ENCODE measurements around the gene RHEBL1. TPM values are rescaled to one million over a fixed set of nuclear protein-coding genes. Genes with fewer than 3 reads are reported as not detected.

The RHEBL1 gene
- total RNA-seq, 1 experiment from 2014 or later: 9.0 TPM

DNA sequence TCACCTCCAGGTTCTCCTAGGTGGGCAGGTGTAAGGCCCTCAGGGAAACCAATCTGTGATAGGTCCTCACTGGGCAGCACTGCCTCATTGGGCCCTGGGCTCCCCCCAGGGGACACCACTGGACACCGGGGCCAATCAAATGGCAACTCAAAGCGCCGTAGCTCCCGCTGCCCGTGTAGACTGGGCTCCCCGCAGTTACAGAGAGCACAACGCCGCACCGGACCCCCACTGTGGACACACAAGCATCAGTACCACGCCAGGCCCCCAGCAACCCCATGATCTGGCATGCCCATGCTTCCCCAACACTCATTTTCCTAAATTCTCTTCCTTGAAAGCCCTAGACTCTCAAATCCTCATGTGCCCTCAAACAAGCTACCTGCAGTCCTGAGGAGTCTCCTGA, 15.3 kb downstream of the RHEBL1 start:
- ChIA-PET POLR2A (interaction anchor here (0.7 to 1.4 kb wide), 2 partner anchors 11 to 76 kb away, joined by 3 read pairs; partner anchors contain the start of gene TUBA1B), CTCF (no interaction called here)
- Mint-ChIP-seq H3K27me3 (ENCODE audit: low read depth) (no peaks in the 10 kb centered on the region), H3K4me3 (no peak overlapping the region), H3K9me3 (no peaks in the 10 kb centered on the region), H3K27ac (no peak overlapping the region), H3K4me1 (peaks cover 37% of the 10 kb centered on the region), H3K36me3 (peaks cover 58% of the 10 kb centered on the region)
- no peak for DNase-seq (ENCODE audit: low spot score)
- TF ChIP-seq, protein P1, sequence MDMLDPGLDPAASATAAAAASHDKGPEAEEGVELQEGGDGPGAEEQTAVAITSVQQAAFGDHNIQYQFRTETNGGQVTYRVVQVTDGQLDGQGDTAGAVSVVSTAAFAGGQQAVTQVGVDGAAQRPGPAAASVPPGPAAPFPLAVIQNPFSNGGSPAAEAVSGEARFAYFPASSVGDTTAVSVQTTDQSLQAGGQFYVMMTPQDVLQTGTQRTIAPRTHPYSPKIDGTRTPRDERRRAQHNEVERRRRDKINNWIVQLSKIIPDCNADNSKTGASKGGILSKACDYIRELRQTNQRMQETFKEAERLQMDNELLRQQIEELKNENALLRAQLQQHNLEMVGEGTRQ (CRISPR knock-in tag; IDR thresholded peaks at IDR 0.05): no peak
- TF ChIP-seq, protein P2, sequence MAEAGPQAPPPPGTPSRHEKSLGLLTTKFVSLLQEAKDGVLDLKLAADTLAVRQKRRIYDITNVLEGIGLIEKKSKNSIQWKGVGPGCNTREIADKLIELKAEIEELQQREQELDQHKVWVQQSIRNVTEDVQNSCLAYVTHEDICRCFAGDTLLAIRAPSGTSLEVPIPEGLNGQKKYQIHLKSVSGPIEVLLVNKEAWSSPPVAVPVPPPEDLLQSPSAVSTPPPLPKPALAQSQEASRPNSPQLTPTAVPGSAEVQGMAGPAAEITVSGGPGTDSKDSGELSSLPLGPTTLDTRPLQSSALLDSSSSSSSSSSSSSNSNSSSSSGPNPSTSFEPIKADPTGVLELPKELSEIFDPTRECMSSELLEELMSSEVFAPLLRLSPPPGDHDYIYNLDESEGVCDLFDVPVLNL (CRISPR knock-in tag; IDR thresholded peaks at IDR 0.05; ENCODE audit: borderline replicate concordance, low read depth): no peak
- TF ChIP-seq MXD4 (CRISPR knock-in tag; IDR thresholded peaks at IDR 0.05; ENCODE audit: borderline replicate concordance) (no peak), KAT7 (CRISPR knock-in tag; IDR thresholded peaks at IDR 0.05; ENCODE audit: borderline replicate concordance) (no peak), FOXK1 (CRISPR knock-in tag; IDR thresholded peaks at IDR 0.05) (no peak), RELA (CRISPR knock-in tag; IDR thresholded peaks at IDR 0.05; ENCODE audit: borderline replicate concordance) (no peak), ZNF416 (CRISPR knock-in tag; IDR thresholded peaks at IDR 0.05) (no peak), TCF7 (CRISPR knock-in tag; IDR thresholded peaks at IDR 0.05; ENCODE audit: low read depth) (no peak), ZNF263 (CRISPR knock-in tag; IDR thresholded peaks at IDR 0.05; ENCODE audit: low read depth) (no peak), GTF2I (CRISPR knock-in tag; conservative IDR thresholded peaks at IDR 0.05) (no peak)
- TF ChIP-seq, protein P3, sequence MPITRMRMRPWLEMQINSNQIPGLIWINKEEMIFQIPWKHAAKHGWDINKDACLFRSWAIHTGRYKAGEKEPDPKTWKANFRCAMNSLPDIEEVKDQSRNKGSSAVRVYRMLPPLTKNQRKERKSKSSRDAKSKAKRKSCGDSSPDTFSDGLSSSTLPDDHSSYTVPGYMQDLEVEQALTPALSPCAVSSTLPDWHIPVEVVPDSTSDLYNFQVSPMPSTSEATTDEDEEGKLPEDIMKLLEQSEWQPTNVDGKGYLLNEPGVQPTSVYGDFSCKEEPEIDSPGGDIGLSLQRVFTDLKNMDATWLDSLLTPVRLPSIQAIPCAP (CRISPR knock-in tag; IDR thresholded peaks at IDR 0.05): no peak
- TF ChIP-seq, protein P4, sequence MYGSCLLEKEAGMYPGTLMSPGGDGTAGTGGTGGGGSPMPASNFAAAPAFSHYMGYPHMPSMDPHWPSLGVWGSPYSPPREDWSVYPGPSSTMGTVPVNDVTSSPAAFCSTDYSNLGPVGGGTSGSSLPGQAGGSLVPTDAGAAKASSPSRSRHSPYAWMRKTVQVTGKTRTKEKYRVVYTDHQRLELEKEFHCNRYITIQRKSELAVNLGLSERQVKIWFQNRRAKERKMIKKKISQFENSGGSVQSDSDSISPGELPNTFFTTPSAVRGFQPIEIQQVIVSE (CRISPR knock-in tag; IDR thresholded peaks at IDR 0.05; ENCODE audit: borderline replicate concordance): no peak
- TF ChIP-seq, protein P5, sequence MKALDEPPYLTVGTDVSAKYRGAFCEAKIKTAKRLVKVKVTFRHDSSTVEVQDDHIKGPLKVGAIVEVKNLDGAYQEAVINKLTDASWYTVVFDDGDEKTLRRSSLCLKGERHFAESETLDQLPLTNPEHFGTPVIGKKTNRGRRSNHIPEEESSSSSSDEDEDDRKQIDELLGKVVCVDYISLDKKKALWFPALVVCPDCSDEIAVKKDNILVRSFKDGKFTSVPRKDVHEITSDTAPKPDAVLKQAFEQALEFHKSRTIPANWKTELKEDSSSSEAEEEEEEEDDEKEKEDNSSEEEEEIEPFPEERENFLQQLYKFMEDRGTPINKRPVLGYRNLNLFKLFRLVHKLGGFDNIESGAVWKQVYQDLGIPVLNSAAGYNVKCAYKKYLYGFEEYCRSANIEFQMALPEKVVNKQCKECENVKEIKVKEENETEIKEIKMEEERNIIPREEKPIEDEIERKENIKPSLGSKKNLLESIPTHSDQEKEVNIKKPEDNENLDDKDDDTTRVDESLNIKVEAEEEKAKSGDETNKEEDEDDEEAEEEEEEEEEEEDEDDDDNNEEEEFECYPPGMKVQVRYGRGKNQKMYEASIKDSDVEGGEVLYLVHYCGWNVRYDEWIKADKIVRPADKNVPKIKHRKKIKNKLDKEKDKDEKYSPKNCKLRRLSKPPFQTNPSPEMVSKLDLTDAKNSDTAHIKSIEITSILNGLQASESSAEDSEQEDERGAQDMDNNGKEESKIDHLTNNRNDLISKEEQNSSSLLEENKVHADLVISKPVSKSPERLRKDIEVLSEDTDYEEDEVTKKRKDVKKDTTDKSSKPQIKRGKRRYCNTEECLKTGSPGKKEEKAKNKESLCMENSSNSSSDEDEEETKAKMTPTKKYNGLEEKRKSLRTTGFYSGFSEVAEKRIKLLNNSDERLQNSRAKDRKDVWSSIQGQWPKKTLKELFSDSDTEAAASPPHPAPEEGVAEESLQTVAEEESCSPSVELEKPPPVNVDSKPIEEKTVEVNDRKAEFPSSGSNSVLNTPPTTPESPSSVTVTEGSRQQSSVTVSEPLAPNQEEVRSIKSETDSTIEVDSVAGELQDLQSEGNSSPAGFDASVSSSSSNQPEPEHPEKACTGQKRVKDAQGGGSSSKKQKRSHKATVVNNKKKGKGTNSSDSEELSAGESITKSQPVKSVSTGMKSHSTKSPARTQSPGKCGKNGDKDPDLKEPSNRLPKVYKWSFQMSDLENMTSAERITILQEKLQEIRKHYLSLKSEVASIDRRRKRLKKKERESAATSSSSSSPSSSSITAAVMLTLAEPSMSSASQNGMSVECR (CRISPR knock-in tag; IDR thresholded peaks at IDR 0.05; ENCODE audit: borderline replicate concordance): no peak
- TF ChIP-seq, protein P6, sequence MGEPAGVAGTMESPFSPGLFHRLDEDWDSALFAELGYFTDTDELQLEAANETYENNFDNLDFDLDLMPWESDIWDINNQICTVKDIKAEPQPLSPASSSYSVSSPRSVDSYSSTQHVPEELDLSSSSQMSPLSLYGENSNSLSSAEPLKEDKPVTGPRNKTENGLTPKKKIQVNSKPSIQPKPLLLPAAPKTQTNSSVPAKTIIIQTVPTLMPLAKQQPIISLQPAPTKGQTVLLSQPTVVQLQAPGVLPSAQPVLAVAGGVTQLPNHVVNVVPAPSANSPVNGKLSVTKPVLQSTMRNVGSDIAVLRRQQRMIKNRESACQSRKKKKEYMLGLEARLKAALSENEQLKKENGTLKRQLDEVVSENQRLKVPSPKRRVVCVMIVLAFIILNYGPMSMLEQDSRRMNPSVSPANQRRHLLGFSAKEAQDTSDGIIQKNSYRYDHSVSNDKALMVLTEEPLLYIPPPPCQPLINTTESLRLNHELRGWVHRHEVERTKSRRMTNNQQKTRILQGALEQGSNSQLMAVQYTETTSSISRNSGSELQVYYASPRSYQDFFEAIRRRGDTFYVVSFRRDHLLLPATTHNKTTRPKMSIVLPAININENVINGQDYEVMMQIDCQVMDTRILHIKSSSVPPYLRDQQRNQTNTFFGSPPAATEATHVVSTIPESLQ (CRISPR knock-in tag; IDR thresholded peaks at IDR 0.05): no peak
- no peak for ATAC-seq

DNA sequence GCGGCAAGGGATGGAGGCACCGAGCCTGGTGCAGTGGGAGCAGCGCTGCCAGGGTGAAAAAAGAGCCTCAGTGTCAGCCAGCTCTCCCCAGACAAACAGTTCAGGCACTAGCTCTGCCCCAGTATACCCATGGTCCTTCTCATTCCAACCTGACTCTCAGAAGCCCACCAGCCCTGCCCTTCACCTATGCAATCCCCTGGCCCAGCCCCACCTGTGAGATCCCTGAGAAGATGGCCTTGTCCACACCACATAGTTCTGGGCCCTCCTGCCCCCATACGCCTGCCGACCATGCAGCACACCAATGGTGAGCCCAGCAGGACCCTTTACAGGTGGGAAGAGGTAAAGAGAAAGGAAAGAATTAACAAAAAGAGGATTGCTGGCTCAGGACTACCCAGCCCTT, 15.7 kb downstream of the RHEBL1 start:
- H3K9me3 Mint-ChIP-seq: no peaks in the 10 kb centered on the region
- TF ChIP-seq FOXJ3 (CRISPR knock-in tag; IDR thresholded peaks at IDR 0.05; ENCODE audit: borderline replicate concordance) (no peak), TEAD1 (CRISPR knock-in tag; IDR thresholded peaks at IDR 0.05) (no peak), CREM (CRISPR knock-in tag; IDR thresholded peaks at IDR 0.05) (no peak), NR1H2 (CRISPR knock-in tag; IDR thresholded peaks at IDR 0.05) (no peak), JAZF1 (CRISPR knock-in tag; IDR thresholded peaks at IDR 0.05) (no peak)
- TF ChIP-seq, protein P7, sequence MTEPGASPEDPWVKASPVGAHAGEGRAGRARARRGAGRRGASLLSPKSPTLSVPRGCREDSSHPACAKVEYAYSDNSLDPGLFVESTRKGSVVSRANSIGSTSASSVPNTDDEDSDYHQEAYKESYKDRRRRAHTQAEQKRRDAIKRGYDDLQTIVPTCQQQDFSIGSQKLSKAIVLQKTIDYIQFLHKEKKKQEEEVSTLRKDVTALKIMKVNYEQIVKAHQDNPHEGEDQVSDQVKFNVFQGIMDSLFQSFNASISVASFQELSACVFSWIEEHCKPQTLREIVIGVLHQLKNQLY (CRISPR knock-in tag; IDR thresholded peaks at IDR 0.05): no peak
- TF ChIP-seq, protein P8, sequence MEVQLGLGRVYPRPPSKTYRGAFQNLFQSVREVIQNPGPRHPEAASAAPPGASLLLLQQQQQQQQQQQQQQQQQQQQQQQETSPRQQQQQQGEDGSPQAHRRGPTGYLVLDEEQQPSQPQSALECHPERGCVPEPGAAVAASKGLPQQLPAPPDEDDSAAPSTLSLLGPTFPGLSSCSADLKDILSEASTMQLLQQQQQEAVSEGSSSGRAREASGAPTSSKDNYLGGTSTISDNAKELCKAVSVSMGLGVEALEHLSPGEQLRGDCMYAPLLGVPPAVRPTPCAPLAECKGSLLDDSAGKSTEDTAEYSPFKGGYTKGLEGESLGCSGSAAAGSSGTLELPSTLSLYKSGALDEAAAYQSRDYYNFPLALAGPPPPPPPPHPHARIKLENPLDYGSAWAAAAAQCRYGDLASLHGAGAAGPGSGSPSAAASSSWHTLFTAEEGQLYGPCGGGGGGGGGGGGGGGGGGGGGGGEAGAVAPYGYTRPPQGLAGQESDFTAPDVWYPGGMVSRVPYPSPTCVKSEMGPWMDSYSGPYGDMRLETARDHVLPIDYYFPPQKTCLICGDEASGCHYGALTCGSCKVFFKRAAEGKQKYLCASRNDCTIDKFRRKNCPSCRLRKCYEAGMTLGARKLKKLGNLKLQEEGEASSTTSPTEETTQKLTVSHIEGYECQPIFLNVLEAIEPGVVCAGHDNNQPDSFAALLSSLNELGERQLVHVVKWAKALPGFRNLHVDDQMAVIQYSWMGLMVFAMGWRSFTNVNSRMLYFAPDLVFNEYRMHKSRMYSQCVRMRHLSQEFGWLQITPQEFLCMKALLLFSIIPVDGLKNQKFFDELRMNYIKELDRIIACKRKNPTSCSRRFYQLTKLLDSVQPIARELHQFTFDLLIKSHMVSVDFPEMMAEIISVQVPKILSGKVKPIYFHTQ (CRISPR knock-in tag; IDR thresholded peaks at IDR 0.05): no peak

More for the DNA sequence above, 15.7 kb downstream of the RHEBL1 start:
- Mint-ChIP-seq H3K4me1 (peaks cover 37% of the 10 kb centered on the region), H3K4me3 (no peak overlapping the region), H3K27ac (no peak overlapping the region), H3K36me3 (peaks cover 61% of the 10 kb centered on the region), H3K27me3 (ENCODE audit: low read depth) (no peaks in the 10 kb centered on the region)
- no peak for ATAC-seq
- ChIA-PET CTCF (no interaction called here), POLR2A (interaction anchor here (0.7 to 1.4 kb wide), 2 partner anchors 10 to 77 kb away, joined by 3 read pairs; partner anchors contain the start of gene TUBA1B)
- no peak for DNase-seq (ENCODE audit: low spot score)
